ENCODE results near the gene KLHL29.

KLHL29 gene

DNA sequence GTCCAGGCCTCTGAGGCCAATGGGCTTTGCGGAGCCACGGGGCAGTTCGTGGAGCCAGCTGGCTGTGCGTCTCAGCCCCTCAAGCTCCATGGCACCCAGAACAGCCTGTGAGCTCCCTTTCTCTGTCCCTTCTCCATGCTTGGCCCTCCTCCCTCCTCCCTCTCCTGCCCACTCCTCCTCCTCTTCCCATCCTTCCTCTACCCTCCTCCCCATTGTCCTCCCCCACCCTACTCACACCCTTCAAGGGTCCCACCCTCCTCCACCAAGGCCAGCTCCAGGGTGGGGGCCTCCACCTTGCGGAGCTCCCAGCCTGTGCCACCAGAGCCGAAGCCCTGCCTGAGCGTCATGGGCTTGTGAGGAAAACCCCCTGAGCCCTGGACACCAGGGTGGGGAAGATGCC, 273.0 kb downstream of the KLHL29 start:
- TF ChIP-seq, protein P1, sequence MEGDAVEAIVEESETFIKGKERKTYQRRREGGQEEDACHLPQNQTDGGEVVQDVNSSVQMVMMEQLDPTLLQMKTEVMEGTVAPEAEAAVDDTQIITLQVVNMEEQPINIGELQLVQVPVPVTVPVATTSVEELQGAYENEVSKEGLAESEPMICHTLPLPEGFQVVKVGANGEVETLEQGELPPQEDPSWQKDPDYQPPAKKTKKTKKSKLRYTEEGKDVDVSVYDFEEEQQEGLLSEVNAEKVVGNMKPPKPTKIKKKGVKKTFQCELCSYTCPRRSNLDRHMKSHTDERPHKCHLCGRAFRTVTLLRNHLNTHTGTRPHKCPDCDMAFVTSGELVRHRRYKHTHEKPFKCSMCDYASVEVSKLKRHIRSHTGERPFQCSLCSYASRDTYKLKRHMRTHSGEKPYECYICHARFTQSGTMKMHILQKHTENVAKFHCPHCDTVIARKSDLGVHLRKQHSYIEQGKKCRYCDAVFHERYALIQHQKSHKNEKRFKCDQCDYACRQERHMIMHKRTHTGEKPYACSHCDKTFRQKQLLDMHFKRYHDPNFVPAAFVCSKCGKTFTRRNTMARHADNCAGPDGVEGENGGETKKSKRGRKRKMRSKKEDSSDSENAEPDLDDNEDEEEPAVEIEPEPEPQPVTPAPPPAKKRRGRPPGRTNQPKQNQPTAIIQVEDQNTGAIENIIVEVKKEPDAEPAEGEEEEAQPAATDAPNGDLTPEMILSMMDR (IDR thresholded peaks at IDR 0.05; ENCODE audit: low read depth, low read length, missing control alignments) = no peak
- no peak for DNase-seq (ENCODE audit: low read depth)
- no peak overlapping the region for H3K4me3 ChIP-seq (ENCODE audit: low read depth, low read length)

DNA sequence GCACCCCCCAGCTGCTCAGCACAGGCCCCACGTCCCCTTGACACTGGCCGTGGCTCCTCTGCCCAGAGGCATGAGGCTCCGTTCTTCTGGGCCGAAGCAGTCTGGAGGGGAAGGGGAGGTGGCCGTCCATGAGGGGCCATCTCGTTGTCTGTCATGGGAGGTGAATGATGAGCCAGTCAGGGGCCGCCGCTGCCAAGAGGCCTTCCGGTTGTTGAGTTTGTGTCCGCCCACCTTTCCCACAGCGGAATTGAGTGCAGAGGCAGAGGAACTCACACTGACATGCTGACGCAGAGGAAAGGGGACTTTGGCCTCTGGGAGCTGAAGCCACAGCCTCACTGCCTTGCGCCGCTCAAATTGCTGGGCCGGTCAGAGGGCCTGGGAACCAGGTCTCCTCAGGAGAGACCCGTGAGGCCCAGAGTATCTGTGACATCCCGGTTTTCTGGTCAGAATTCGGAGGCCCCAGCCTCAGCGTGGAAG, 273.5 kb downstream of the KLHL29 start:
- TF ChIP-seq, protein P1 (IDR thresholded peaks at IDR 0.05; ENCODE audit: low read depth, low read length, missing control alignments) = no peak
- no peak overlapping the region for H3K4me3 ChIP-seq (ENCODE audit: low read depth, low read length)
- no peak for DNase-seq (ENCODE audit: low read depth)

DNA sequence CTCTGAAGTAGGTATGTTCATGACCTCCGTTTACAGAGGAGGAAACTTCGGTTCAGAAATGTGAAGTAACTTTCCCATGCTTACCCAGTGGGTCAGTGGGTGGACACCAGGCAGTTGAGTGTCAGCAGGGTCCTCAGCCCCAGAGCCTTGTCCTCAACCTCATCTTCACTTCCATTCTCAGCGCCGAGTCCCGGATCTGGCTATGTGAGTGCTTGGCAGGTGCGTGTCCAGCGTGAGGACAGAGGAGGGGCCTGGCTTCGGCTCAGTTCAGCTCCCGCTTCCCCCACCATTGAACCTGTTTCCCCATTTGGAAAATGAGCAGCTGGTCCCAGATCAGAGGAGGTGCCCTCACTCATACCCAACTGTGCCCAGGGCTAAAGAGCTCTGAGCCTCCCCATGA, 274.3 kb downstream of the KLHL29 start:
- H3K4me3 ChIP-seq (ENCODE audit: low read depth, low read length) = no peak overlapping the region
- TF ChIP-seq, protein P1 (IDR thresholded peaks at IDR 0.05; ENCODE audit: low read depth, low read length, missing control alignments) = no peak
- DNase-seq (ENCODE audit: low read depth) = no peak

- no peak for DNase-seq (ENCODE audit: low read depth)
- H3K4me3 ChIP-seq (ENCODE audit: low read depth, low read length) = no peak overlapping the region
- TF ChIP-seq, protein P1 (IDR thresholded peaks at IDR 0.05; ENCODE audit: low read depth, low read length, missing control alignments) = no peak
Observed at GRCh38 chr2:23659773-23660172, 274.8 kb downstream of the KLHL29 start.

DNA sequence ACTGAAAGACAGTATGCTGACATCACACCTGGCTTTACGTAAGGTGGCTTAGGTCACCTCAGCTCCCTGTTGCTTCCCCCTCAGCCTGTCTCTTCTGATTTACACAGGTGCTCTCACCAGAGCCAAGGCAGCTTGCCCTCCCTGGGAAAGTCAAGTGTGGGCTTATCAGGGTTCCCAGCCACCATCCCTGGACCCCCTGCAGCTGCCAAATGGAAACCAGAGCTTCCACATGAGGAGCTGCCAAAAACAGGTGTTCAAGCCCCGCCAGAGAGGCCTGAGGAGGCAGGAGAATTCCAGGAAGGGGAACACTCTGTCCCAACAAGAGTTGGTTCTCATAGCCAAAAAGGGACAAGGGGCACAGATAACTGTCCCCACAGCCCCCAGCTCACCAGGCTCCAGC, 275.3 kb downstream of the KLHL29 start:
- DNase-seq (ENCODE audit: low read depth) = no peak
- no peak overlapping the region for H3K4me3 ChIP-seq (ENCODE audit: low read depth, low read length)
- TF ChIP-seq, protein P1 (IDR thresholded peaks at IDR 0.05; ENCODE audit: low read depth, low read length, missing control alignments) = no peak

DNA sequence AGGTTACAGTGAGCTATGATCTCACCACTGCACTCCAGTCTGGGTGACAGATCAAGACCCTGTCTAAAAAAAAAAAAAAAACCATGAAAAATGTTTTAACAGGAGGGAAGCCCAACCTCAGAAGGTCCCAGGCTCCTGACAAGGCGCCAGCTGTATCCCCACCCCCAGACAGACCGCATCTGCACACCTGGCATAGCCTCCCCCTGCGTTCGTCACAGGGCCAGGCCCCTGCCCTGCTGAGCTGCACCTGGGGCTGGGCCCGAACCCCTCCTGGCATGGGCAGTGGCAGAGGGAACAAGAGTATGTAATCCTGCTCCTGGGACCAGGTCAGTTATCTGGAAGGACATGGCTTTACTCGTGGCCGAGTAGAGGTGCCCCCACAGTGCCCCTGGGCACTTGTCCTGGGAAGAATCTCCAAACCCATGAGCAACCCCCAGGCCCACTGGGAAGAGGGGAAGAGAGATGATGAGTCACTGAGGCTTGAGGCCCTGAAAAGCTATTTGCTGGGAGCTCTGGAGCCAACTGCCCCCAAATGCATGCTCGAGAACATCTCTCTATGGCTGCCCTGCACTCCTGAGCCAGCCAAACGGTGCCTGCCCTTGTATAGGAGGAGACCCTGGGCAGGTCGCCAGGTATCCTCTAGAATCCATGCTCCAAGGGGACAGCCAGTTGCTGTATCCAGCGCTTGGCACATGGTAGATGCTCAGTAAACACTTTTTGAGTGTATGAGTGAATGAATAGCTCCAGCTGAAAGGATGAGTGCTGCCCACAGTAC, 276.5 kb downstream of the KLHL29 start:
- no peak overlapping the region for H3K4me3 ChIP-seq (ENCODE audit: low read depth, low read length)
- DNase-seq (ENCODE audit: low read depth) = no peak
- TF ChIP-seq, protein P1 (IDR thresholded peaks at IDR 0.05; ENCODE audit: low read depth, low read length, missing control alignments) = no peak

DNA sequence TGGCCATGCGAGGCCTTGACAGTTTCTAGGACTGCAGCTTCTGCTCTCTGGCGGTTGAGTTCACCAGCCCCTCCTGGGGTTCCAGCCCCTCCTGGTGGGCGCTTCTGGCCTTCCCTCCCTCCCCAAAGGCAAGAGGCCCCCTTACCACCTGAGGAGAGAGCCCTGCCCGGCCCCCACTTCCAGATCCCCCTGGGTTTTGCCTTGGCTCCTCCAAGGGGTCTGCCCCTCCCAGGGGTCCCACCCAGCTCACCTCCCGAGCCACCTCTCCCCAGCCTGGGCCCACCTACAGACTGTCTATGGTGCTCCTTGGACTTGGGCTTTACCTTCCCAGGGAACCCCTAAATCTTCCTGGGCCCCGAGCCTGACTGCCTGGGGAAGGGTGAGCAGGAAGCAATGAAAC, 277.5 kb downstream of the KLHL29 start:
- TF ChIP-seq, protein P1 (IDR thresholded peaks at IDR 0.05; ENCODE audit: low read depth, low read length, missing control alignments) = no peak
- no peak overlapping the region for H3K4me3 ChIP-seq (ENCODE audit: low read depth, low read length)
- no peak for DNase-seq (ENCODE audit: low read depth)
